ENCODE measurements around the gene ITGB2.
A peak's percentile ranks its signal among the peaks of the same experiment; 100 is the strongest.

The ITGB2 gene

GRCh38 chr21:44955798-44956175 is 35.1 kb upstream of the ITGB2 start:
- TF ChIP-seq YY1 (IDR thresholded peaks at IDR 0.05; ENCODE audit: low read depth) = no peak
- no peak for TF ChIP-seq EP300 (IDR thresholded peaks at IDR 0.05; ENCODE audit: borderline replicate concordance)
- TF ChIP-seq TEAD4 (IDR thresholded peaks at IDR 0.05) = no peak
- no peak for TF ChIP-seq CEBPB (IDR thresholded peaks at IDR 0.05)
- TF ChIP-seq, protein P1, sequence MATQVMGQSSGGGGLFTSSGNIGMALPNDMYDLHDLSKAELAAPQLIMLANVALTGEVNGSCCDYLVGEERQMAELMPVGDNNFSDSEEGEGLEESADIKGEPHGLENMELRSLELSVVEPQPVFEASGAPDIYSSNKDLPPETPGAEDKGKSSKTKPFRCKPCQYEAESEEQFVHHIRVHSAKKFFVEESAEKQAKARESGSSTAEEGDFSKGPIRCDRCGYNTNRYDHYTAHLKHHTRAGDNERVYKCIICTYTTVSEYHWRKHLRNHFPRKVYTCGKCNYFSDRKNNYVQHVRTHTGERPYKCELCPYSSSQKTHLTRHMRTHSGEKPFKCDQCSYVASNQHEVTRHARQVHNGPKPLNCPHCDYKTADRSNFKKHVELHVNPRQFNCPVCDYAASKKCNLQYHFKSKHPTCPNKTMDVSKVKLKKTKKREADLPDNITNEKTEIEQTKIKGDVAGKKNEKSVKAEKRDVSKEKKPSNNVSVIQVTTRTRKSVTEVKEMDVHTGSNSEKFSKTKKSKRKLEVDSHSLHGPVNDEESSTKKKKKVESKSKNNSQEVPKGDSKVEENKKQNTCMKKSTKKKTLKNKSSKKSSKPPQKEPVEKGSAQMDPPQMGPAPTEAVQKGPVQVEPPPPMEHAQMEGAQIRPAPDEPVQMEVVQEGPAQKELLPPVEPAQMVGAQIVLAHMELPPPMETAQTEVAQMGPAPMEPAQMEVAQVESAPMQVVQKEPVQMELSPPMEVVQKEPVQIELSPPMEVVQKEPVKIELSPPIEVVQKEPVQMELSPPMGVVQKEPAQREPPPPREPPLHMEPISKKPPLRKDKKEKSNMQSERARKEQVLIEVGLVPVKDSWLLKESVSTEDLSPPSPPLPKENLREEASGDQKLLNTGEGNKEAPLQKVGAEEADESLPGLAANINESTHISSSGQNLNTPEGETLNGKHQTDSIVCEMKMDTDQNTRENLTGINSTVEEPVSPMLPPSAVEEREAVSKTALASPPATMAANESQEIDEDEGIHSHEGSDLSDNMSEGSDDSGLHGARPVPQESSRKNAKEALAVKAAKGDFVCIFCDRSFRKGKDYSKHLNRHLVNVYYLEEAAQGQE (IDR thresholded peaks at IDR 0.05; ENCODE audit: low read depth) = no peak
- TF ChIP-seq ZBTB7A (IDR thresholded peaks at IDR 0.05; ENCODE audit: low read depth) = no peak
- no peak for TF ChIP-seq EGR1 (IDR thresholded peaks at IDR 0.05)
- TF ChIP-seq FOXM1 (IDR thresholded peaks at IDR 0.05; ENCODE audit: borderline replicate concordance, low read depth) = no peak
- no peak for TF ChIP-seq CREB1 (IDR thresholded peaks at IDR 0.05; ENCODE audit: low read depth)

- TF ChIP-seq MAX (IDR thresholded peaks at IDR 0.05) (no peak), USF1 (IDR thresholded peaks at IDR 0.05) (no peak), ZBTB7A (IDR thresholded peaks at IDR 0.05; ENCODE audit: low read depth) (no peak), EP300 (IDR thresholded peaks at IDR 0.05; ENCODE audit: borderline replicate concordance) (no peak), NFIC (IDR thresholded peaks at IDR 0.05) (no peak), FOXM1 (IDR thresholded peaks at IDR 0.05; ENCODE audit: borderline replicate concordance, low read depth) (no peak), CEBPB (IDR thresholded peaks at IDR 0.05) (no peak), RAD21 (IDR thresholded peaks at IDR 0.05; ENCODE audit: low read depth) (no peak), TAF1 (IDR thresholded peaks at IDR 0.05; ENCODE audit: low read depth) (no peak), YY1 (IDR thresholded peaks at IDR 0.05; ENCODE audit: low read depth) (no peak)
- TF ChIP-seq, protein P1 (IDR thresholded peaks at IDR 0.05; ENCODE audit: low read depth) = no peak
These were observed 34.6 kb upstream of the ITGB2 start for GRCh38 chr21:44955141-44955797.

- TF ChIP-seq TCF12 (IDR thresholded peaks at IDR 0.05; ENCODE audit: low read depth) (no peak), TAF1 (IDR thresholded peaks at IDR 0.05; ENCODE audit: low read depth) (no peak), EGR1 (IDR thresholded peaks at IDR 0.05) (no peak), USF1 (IDR thresholded peaks at IDR 0.05) (no peak), NFIC (IDR thresholded peaks at IDR 0.05) (no peak), YY1 (IDR thresholded peaks at IDR 0.05; ENCODE audit: low read depth) (no peak), RAD21 (IDR thresholded peaks at IDR 0.05; ENCODE audit: low read depth) (no peak)
- TF ChIP-seq, protein P1 (IDR thresholded peaks at IDR 0.05; ENCODE audit: low read depth) = no peak
These were observed 33.6 kb upstream of the ITGB2 start for GRCh38 chr21:44954281-44954771.

DNA sequence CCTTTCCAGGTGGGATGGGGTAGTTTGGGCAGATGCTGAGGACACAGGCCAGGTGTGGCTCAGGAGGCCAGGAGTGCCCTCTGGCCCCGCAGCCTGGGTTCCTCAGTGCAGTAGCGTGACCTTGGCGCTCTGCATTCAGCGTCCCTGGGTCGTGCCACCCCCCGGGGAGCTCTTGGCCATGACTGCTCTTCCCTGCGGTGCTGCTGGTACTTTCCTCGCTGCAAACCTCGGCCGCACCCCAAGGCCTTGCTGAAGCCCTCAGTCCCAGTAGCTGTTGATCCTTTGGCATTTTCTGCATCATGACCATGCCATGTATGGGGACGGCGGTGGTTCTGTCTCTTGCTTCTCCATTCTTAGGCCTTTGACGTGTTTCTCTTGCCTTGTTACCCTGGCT is 32.9 kb upstream of the ITGB2 start:
- TF ChIP-seq EGR1 (IDR thresholded peaks at IDR 0.05) (no peak), NFIC (IDR thresholded peaks at IDR 0.05) (0 out of 2 replicates have a peak, but pooled peaks have one; percentile 15)

DNA sequence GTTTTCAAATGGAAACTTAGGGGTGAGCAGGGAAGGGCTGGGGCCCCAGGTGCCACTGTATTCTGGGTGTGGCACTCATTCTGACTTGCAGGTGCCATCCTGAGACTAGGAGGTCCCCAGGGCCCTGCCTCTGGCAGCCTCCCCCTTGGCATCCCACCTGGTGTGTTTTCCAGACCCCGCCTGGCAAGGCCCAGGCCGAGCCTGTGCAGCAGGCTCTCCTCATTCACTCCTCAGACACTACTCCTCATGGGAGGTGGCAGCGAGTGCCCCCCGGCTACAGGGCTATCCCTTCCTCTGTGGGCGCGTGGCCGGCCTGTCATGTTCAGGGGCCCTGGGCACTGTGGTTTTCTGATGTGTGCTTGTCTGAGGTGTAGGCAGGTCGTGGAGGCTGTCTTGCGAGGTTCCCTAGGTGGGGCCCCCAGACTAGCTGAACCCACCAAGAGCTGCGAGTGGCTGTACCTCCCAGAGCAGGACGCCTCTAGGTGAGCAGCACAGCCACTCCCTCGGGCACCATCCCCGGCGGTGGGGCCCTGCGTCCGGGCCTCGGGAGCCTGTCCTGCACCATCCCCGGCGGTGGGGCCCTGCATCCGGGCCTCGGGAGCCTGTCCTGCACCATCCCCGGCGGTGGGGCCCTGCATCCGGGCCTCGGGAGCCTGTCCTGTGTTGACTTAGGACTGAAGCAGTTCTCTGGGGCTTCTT is 32.4 kb upstream of the ITGB2 start:
- no peak for TF ChIP-seq MAX (IDR thresholded peaks at IDR 0.05)
- TF ChIP-seq ZBTB7A (IDR thresholded peaks at IDR 0.05; ENCODE audit: low read depth) = no peak
- TF ChIP-seq TCF12 (IDR thresholded peaks at IDR 0.05; ENCODE audit: low read depth) = no peak
- TF ChIP-seq TEAD4 (IDR thresholded peaks at IDR 0.05) = no peak
- TF ChIP-seq, protein P1 (IDR thresholded peaks at IDR 0.05; ENCODE audit: low read depth) = no peak
- TF ChIP-seq EP300 (IDR thresholded peaks at IDR 0.05; ENCODE audit: borderline replicate concordance) = no peak
- TF ChIP-seq RAD21 (IDR thresholded peaks at IDR 0.05; ENCODE audit: low read depth) = no peak
- no peak for TF ChIP-seq TAF1 (IDR thresholded peaks at IDR 0.05; ENCODE audit: low read depth)
- no peak for TF ChIP-seq CEBPB (IDR thresholded peaks at IDR 0.05)

All from Ishikawa (cell line).